Measurements from ENCODE around the gene CDHR3.

Gene CDHR3, protein sequence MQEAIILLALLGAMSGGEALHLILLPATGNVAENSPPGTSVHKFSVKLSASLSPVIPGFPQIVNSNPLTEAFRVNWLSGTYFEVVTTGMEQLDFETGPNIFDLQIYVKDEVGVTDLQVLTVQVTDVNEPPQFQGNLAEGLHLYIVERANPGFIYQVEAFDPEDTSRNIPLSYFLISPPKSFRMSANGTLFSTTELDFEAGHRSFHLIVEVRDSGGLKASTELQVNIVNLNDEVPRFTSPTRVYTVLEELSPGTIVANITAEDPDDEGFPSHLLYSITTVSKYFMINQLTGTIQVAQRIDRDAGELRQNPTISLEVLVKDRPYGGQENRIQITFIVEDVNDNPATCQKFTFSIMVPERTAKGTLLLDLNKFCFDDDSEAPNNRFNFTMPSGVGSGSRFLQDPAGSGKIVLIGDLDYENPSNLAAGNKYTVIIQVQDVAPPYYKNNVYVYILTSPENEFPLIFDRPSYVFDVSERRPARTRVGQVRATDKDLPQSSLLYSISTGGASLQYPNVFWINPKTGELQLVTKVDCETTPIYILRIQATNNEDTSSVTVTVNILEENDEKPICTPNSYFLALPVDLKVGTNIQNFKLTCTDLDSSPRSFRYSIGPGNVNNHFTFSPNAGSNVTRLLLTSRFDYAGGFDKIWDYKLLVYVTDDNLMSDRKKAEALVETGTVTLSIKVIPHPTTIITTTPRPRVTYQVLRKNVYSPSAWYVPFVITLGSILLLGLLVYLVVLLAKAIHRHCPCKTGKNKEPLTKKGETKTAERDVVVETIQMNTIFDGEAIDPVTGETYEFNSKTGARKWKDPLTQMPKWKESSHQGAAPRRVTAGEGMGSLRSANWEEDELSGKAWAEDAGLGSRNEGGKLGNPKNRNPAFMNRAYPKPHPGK

DNA sequence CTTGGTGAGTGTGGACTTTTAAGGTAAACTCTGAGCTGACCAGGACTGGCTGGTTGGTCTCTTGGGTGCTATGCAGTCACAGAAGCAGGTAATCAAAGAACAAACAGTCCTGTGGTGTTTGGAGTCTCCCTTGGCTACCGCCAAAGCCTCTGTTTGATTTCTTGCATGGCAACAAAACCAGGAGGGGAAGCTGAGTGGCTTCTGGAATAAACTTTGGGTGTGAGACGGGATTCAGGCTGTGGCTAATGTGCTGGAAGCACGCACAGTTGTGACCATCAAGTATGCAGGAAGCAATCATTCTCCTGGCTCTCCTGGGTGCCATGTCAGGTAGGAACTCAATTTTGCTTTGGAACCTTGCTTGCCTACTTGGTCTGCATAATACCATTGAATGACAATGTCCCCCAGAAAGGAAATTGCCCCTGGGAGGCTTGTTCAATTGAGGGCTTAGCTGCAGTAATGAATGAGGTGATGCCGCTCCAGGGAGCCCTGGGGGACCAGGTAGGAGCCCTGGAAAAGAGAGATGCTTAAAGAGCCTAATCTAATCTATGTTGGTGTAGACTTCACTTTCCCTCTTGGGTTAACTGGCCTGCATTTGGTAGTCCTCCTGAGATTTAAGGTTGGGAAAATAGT is at the start of gene CDHR3:
Gene CDHR3, plus strand, starts transcription at position 227 of the 630 bp plus-strand sequence. Its CDS starts 55 bp downstream, at position 282.
- peak within 1 kb of the TSS; percentile 69 for H3K27ac ChIP-seq
- TF ChIP-seq, protein P1, sequence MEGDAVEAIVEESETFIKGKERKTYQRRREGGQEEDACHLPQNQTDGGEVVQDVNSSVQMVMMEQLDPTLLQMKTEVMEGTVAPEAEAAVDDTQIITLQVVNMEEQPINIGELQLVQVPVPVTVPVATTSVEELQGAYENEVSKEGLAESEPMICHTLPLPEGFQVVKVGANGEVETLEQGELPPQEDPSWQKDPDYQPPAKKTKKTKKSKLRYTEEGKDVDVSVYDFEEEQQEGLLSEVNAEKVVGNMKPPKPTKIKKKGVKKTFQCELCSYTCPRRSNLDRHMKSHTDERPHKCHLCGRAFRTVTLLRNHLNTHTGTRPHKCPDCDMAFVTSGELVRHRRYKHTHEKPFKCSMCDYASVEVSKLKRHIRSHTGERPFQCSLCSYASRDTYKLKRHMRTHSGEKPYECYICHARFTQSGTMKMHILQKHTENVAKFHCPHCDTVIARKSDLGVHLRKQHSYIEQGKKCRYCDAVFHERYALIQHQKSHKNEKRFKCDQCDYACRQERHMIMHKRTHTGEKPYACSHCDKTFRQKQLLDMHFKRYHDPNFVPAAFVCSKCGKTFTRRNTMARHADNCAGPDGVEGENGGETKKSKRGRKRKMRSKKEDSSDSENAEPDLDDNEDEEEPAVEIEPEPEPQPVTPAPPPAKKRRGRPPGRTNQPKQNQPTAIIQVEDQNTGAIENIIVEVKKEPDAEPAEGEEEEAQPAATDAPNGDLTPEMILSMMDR (conservative IDR thresholded peaks at IDR 0.05), result no peak

DNA sequence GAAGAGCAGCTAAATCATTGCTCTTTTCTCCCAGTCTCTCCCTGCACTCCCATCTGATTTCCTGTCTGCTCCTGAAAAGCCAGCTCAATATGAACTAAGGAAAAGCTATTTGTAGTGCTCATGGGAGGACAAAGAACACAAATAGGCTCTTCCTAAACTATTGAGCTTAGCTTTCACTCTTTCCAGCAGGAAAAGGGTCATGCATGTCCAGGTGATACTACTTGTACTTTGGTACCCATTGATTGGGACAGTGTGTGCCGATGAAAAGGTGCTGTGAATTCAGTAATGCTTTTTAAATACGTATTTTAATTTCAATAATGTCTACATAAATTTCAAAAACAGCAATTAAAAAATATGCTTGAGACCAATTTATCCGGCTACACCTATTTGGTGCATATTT is 49.1 kb upstream of the CDHR3 start:
- TF ChIP-seq, protein P1 (conservative IDR thresholded peaks at IDR 0.05), result no peak

DNA sequence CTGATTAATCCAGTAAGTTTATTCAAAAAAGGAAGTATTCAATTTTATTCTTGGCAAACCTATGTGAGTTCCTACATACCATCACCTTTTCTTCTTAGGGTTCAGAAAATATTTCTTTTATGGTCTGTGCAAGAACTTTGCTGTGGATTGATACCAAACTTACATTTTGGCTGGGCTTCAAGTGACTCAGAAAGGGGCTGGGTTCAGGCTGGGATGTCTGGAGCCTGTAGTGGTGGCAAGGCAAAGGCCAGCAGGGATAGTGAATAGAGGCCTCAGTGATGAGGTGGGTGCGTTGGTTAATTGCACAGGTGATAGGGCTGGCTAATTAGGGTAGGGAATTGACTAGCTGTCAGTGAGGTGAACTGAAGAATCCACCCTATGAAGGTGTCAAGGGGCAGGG is 46.5 kb upstream of the CDHR3 start:
- TF ChIP-seq, protein P1 (conservative IDR thresholded peaks at IDR 0.05), result no peak
- H3K27ac ChIP-seq, result no peak overlapping the region

More for the DNA sequence above, 49.1 kb upstream of the CDHR3 start:
- H3K27ac ChIP-seq, result no peak overlapping the region

DNA sequence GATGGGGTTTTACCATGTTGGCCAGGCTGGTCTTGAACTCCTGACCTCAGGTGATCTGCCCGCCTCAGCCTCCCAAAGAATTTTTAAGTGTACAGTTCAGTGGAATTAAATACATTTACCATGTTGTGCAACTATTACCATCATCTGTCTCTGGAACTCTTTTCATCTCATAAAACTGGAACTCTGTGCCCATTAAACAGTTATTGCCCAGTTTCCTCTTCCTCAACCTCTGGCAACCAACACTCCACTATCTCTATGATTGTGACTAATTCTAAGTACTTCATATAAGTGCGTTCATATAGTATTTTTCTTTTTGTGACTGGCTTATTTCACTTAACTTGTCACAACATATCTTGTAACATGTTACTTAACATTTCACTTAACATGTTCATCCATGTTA is 45.4 kb upstream of the CDHR3 start:
- TF ChIP-seq, protein P1 (conservative IDR thresholded peaks at IDR 0.05), result no peak

DNA sequence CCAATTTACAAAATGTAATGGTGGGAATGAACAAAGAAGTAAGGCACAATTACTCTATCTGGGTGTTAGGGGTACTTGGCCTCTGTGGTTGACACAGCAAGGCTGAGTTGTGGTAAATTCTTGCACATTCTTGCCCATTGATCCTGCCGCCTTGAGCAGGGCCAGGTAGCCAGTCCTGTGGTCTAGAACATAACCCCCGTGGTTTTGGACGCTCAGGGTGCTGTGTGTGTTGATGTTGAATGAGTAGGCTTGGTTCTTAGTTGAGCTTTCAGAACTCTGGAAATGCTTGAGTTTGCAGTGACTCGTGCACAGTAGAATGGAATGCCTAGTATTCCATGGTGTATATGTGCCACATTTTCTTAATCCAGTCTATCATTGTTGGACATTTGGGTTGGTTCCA is 42.3 kb upstream of the CDHR3 start:
- no peak overlapping the region for H3K27ac ChIP-seq
- TF ChIP-seq, protein P1 (conservative IDR thresholded peaks at IDR 0.05), result no peak

More for the DNA sequence above, 45.4 kb upstream of the CDHR3 start:
- H3K27ac ChIP-seq, result no peak overlapping the region

DNA sequence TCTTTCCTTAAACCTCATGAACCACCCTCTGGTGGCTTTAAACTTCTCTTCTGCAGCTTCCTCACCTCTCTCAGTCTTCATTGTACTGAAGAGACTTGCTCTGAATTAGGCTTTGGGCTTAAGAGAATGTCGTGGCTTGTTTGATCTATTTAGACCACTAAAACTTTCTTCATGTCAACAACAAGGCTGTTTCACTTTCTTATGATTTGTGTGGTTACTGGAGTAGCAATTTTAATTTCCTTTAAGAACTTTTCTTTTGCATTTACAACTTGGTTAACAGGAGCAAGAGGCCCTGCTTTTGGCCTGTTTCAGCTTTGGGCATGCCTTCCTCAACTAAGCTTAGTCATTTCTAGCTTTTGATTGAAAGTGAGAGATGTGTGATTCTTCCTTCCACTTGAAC is 38.1 kb upstream of the CDHR3 start:
- TF ChIP-seq, protein P1 (conservative IDR thresholded peaks at IDR 0.05), result no peak

DNA sequence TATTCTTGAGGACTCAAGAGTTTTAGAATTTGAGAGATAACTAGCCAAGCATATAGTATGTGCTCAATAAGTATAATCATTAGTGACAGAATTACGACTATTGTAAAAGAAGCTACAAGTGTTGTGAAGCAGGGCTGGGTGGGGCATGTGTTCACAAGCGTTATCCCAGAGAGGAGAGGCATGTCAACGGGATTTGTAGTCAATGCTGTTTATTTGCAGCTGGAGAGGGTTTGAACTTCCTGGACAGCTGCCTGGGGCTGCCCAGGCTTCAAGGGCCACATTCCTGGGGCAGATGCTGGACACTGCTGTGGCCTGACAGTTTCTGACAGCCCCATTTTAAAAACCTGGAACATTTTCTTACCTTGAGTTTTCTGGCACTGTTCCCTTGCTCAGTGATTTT is 36.9 kb upstream of the CDHR3 start:
- H3K27ac ChIP-seq, result no peak overlapping the region
- TF ChIP-seq, protein P1 (conservative IDR thresholded peaks at IDR 0.05), result no peak

More for the DNA sequence above, 38.1 kb upstream of the CDHR3 start:
- H3K27ac ChIP-seq, result no peak overlapping the region

Measured in VCaP (cell line).